ENCODE measurements around the gene RIN3.

Gene RIN3

DNA sequence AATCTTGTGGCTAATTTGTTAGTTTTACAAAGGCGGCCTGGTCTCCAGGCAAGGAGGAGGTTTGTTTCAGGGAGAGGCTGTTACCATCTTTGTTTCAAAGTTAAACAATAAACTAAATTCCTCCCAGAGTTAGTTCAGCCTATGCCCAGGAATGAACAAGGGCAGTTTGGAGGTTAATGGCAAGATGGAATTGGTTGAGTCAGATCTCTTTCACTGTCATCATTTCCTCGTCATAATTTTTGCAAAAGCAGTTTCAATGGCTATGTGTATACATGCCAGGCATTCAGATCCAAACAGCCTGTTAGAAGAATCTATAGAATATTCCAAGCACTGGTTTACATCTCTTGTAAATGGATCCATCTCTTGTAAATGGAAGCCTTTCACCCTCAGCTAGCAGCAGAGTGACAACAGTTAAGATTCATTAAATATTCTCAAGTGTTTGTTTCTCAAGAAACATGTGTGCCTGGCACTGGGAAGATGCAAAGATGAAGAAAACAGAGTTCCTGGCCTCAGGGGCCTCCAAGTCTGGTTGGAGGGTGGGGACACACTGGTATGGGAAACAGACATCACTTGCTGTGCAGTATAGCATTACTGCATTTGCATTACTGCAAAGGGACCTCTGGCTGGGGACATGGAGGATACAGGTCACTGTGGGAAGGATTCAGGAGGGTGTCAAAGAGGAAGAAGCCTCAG lies 65.8 kb downstream of the RIN3 start:
- no peak for DNase-seq

DNA sequence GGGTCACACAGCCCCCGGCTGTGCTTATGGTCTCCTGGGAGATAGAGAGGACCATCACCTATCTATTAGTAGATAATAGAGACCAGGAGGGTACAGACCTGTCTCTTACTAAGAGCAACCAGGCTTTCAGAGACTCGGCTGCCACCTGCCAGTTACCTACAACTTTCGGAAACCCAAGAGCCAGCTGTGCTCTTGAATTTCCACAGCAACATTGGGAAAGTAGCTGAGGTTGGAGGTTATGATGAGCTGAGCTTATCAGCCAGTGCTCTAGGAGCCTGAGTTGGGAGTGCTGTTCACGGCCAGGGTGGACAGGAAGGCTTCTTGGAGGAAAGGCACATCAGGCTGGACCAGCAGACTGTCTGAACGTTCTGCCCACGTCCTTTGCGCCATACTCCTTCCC lies 67.6 kb downstream of the RIN3 start:
- no peak for DNase-seq

DNA sequence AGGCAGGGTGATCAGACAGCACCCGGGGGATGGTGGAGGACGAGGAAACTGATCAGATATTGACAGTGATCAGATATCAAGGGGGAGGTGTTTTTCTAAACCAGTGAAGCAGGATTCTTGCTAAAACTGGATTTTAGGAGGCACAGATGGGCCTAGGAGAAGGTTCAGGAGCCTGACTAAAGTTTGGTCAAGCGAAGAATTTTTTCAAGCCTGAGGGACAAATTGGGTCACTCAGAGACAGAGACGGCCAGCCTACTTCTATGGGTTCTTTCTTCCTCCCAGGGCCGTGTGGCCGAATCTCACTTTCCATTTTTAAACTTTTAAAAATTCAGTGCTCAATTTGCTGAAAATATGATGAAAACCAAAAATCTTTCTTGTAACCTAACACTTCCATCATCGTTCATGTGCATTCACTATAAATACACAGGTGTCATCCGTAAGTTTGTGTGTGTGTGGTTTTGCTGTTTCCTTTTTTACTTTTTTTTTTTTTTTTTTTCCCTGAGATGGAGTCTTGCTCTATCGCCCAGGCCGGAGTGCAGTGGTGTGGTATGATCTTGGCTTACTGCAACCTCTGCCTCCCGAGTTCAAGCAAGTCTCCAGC lies 68.5 kb downstream of the RIN3 start:
- no peak for DNase-seq

DNA sequence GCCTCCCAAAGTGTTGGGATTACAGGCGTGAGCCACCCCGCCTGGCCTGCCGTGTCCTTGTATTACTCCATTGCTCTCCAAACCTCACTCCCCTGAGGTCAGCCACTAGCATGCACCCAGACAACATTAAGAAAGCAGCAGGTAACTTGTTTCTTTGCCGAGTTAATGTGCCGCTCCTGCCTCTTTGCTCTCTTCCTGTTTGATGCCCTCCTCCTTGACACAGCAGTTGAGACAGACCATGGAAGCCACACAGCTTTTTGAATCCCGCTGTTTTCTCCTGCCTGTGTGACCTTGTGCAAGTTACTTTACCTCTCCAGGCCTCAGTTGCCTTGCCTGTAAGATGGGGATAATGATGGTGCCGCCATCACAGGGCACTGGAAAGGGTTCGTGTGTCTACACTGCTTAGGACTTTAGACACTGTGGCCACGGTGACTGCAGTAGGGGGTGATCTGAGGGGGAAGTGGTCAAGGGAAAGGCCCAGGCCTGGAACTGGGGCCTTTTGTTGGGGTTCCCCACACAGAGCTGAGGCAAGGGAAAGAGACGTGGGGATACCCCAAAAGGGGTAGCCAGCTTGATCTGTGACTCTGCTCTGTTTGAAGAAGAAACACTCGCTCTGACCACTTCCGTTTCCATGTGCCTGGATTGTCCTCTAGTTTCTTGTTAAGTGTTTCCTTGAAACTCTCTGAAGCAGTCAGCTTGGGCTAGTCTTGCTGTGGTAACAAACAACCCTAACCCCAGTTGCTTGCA lies 69.3 kb downstream of the RIN3 start:
- no peak for DNase-seq

DNA sequence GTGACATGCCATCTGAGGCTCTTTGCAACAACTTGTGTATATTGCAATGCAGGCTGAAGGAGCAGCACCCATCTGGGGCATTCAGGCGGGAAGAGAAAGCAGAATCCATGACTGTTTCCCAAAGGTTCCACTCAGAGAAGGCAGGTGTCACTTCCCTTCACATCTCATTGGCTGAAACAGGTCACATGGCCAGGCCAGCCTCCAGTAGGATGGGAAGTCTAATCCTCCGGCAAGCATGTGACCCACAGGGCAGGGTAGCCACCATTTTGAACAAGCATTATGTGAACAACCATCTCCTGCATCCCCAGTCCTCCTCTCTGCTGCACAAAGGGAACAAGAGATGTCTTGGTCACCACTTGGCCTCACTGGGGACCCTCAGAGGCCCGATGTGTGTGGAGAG lies 70.6 kb downstream of the RIN3 start:
- DNase-seq, result no peak

DNA sequence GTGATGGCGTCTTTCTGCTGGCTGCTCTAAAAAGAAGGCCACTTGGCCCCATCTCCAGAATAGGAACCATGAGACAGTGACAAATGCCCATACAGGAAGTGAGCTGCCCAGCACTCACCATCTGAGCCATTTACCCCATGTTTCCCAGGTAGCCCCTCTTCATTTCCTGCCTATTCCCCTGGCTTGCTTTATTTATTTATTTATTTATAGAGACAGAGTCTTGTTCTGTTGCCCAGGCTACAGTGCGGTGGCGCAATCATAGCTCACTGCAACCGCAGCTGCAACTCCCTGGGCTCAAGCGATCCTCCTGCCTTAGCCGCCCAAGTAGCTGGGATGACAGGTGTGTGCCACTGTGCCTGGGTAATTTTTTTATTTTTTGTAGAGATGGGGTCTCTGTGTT lies 71.2 kb downstream of the RIN3 start:
- DNase-seq, result no peak

DNA sequence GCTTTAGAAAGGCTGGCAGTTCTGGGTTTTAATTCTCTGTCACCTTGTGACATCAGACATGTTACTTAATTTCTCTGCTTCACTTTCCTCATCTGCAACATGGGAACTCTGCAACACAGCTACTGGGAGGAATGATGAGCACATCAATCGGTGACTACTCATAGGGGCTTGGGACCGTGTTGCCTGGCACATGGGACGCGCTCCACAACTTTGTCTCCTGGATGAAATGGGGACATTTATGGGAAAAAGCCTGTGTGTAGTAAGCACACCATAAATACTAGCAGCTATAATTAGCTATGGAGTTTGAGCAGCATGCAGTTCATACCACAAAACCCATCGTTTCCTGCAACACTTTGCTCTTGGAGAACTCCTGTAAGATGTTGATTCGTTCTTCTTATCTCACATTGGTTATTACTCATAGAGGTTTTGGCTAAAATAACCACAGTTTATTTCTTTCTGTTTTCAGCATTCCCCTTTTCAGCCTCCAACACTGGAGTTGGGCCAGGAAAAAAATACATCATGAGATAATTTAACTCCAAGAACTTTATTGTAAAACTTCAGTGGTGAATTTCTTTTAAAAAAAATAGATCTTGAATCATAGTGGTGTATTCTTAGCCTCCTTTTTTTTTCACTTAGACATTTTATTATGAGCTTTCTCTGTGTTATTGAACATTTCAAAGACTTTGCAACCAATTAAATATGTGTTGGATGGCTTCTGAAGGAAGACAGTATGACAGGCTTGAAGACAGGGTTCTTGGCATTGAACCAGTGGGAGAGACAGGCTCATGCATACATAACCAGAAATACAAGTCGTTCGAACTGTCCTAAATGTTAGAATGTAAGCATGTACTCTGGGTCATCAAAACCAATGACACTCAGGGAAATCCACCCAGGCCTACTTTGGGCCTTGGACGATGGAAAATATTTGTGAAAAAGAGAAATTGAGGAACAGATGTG lies 72.7 kb downstream of the RIN3 start:
- DNase-seq, result peak; percentile 84

DNA sequence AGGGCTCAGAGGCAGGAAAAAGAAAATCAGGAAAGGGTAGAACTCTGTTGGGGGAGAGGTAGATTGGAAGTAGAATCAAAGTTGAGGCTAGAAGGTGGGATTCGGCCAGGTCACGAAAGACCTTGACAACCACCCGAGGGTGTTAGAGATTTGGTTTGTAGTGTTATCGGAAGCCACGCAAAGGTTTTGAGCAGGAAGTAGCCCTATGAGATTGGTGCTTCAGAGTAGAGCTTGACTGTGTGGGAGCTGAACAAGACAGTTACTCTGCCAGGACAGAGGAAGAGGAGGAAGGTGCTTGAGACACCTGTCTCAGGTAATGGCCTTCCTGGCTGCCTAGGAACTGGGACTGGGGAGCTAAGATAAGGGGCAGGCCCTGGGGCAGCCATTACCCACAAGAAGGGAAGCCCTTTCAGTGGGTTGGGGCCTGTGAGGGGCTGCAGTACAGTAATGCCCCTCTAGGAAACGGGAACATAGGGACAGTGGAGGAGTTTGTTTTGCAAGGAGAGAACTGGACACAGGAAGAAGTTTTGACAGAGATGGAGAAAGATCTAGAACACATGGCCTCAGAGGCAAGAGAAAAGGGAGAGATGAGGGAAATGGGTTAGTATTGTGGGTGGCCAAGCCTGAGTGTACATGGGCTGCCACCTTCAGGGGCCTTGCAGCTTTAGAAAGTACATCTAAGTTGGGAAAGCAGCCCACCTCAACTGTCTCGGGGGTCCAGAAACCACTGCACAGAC lies 73.5 kb downstream of the RIN3 start:
- no peak for DNase-seq

DNA sequence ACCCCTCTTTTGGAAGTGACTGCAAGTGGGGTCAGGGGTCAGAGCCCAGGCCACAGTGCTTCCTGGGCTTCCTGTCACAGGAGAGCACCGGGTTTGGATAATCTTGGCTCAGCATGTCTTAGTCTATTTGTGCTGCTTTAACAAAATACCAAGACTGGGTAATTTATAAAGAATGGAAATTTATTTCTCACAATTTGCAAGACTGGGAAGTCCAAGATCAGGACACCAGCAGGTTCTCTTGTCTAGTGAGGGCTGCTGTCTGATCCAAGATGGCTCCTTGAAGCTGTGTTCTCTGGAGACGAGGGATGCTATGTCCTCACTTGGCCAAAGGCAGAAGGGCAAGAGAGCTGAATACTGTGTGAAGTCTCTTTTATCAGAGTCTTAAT lies 74.1 kb downstream of the RIN3 start:
- no peak for DNase-seq

DNA sequence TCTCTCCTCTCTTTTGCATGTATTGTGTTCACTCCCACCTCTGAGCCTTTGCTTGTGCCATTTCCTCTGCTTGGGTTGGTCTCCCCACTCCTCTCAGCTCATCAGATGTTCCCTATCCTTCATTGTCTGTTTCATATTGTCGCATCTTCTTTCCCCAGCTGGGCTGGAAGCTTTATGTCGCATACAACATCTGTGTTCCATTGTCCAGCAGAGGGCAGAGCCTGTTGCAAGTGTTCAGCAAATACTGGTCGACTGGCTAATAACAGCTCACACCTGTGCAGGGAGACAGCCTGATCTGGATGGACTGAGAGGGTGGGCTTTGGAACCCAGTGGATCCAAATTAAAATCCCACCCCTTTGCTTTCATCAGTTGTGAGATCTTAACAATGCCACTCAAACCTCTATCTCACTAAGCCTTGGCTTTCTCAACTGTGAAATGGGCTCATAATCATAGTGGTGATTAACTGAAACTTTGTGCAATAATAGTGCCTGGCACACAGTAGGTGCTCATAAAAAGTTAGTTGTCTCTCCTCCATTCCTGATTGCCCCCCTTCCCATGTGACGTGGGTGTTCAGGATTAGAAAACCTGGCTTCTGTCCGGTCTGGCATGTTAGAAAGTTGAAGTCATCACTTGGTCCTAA lies 75.8 kb downstream of the RIN3 start:
- DNase-seq, result no peak

DNA sequence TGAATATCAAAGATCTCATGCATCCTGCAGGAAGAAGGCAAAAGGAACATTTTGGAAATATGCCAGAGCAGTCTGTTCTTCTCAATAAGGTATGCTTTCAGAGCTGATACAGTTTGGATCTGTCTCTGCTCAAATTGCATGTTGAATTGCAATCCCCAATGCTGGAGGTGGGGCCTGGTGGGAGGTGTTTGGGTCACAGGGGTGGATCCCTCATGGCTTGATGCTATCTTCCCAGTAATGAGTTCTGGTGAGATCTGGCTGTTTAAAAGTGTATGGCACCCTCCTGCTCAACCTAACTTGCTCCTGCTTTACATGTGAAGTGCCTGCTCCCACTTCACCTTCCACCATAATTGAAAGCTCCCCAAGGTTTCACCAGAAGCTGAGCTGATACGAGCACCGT lies 76.6 kb downstream of the RIN3 start:
- no peak for DNase-seq

DNA sequence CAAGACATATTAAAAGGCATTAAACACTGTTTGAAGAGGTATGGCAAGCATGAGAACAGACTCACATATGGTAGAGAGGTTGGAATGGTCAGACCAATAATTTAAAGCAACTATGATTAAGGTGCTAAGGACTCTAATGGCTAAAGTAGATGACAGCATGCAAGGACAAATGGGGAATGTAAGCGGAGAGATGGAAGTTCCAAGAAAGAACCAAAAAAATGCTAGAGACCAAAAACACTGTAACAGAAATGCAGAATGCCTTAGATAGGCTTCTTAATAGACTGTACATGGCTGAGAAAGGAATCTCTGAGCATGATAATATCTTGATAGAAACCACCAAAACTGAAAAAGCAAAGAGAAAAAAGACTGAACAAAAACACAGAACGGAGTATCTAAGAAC lies 77.4 kb downstream of the RIN3 start:
- no peak for DNase-seq

DNA sequence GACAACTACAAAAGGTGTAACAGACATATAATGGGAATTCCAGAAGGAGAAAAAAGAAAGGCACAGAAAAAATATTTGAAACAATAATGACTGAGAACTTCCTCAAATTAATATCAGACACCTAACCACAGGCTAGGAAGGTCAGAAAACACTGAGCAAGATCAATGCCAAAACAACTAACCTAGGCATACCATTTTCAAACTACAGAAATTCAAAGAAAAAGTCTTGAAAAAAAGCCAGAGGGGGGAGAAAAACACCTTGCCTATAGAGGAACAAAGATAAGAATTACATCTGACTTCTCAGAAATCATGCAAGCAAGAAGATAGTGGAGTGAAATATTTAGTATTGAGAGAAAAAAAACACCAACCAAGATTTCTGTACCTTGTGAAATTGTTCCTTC lies 77.8 kb downstream of the RIN3 start:
- no peak for DNase-seq

DNA sequence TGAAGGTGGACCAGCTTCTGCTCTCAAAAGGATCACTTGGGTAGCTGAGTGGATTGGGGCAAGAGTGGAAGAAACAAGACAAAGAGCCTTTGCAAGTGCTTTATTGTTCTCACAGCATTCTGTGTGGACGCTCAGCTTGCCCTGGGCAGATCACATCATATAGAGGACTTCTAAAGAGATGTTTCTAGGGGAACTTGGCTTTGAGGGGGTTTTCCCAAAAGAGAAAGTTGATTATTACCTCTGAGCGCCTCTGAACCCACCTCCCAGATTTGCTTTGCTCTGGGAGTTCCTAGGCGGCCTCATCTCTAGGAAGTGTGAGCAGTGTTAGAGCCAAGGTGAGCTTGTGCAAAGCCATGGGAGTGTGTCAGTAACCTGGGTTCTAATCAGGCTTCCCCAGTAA lies 81.7 kb downstream of the RIN3 start:
- DNase-seq, result no peak

DNA sequence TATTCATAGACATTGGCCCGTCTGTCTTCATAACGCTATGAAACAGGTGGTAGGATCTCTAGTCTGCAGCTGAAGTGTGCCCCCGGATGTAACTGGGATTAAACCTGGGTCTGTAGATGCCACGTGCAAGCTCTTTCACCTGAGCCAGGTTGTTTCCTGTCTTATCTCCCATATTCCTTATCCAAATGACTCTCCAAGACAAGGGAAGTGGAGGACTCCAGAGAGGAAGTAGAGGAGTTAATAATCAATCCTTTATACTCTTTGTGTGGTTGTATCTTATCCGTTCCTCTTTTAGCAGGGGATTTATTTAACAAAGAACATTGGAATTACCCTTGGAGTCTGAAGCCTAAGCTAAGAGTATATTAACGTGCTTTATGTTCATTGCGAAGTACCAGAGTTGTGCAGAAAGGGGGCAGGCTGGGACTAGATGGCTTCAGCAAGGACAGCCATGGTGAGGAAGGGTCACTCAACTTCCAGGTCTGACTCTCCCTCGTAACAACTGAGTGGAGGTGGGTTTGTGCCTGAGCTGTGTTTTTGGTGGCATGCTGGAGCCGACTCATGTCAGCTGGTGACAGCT lies 82.8 kb downstream of the RIN3 start:
- DNase-seq, result no peak

DNA sequence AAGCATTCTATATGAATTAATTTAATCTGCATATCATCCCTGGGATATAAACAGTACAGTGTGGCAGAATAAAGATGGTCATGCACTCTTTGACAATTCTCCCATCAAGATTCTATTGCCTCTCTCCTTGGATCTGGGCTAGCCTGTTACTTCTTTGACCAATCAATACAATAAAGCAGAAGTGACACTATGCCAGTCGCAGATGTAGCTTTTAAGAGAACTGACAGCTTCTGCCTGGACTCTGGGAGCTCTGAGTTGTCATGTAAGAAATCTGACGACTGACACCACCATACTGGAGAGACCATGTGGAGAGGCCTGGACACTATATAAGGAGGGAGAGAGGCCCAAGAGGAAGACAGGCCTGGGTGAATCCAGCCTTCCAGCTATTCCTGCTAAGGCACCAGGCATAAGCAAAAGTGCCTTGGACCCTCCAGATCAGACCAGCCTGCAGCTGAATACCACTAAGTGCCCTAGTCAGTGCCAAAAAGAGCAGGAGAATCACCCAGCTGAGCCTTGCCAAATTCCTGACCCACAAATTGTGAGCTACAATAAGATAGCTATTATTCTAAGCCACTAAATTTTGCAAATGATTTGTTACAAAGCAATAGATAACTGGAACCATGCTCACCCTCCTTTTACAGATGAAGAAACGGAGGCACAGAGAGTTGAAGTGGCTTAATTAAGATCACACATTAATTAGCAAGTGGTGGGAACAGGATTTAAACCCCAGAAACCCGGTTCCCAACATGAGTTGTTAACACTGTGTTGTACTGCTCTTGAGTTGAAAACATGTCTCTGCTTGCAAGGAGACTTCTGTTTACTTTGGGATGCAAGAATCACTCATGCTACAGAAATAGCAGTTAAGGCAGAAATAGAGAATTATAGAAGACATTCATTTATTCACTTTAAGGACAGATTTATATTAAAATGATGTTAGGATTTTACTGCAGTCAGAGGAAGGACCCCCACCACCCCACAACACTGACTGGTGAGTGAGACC lies 84.6 kb downstream of the RIN3 start:
- no peak for DNase-seq

DNA sequence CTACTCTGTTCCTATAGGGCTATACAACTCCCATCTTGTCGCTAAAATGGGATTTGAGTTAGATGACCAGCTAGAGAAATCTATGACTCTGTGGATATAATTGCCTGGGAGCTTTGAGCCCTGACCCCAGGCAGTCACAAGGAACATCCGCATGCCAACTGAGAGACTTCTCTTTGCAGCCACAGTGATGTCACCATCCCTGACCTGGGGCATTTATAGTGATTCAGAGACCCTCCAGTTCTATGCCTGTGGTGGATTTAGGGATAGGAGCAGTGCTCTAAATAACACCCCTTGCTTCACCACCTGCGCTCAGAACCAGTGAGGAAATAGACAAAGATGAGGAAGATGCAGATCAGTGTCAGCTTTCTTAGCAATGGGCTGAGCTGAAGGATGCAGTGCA lies 86.2 kb downstream of the RIN3 start:
- no peak for DNase-seq

DNA sequence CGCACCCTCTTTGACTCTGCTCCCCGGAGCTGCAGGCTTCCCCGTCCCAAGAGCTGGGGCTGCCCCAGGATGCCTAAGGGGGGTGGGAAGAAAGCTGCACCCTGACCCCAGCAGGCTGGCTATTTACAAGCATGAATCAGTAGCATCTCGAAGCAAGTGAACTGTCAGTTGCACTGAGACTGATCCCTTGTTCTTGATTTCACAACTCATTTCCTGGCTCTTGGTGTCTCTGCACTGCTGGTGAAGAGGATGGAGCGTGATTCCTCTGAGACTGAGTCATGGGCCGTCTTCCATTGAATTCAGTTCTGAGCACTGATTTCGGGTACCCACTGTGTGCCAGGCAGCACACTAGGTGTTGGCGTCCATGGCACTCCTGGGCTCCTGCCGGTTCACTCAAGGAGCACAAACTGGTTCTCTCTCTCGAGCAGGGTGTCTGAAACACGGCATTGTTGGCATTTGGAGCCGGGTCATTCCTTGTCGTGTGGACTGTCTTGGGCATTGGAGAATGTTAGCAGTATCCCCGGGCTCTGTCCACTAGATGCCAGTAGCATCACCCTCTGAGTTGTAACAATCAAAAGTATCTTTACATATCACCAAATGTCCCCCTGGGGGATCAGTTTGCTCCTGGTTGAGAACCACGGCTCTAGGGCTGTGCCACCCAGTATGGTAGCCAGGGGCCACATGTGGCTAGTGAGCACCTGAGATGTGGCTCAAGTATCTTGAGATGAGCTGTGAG lies 86.9 kb downstream of the RIN3 start:
- DNase-seq, result no peak

DNA sequence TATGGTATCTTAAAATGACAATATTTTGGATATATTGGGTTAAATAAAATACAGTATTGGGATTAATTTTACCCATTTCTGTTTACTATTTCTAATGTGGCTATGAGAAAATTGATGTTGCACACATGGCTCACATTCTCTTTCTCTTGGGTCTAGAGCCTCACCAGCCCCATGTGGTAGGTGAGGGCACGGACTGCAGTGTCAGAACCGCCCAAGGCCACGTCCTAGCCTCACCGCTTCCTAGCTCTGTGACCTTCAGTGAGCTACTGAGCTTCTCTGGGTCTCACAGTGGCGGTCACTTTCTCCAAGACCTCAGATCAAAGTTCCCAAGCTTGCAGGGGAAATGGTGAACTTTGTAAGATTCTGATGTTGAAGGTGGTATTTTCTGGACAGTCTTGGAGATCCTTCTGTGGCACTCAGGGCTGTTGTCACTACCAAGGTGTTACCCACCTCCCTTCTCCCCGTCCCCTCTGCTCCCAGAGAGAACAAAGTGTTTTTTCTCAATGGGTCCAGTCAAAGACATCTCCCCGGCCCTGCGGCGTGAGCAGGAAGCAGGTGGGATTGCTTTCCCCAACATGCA lies 87.6 kb downstream of the RIN3 start:
- DNase-seq, result no peak

All from amniotic stem cell (primary cell).